ENCODE results near the gene MSH2. TPM values are rescaled to one million over a fixed set of nuclear protein-coding genes. Genes with fewer than 3 reads are reported as not detected.

Gene MSH2
- total and polyA plus RNA-seq, 2 of the 13 experiments (the other 11 are each of a cell fraction or from before 2014, with no cell fraction given), result 19.9 to 76.3 TPM

- TF ChIP-seq FOXK1 (CRISPR knock-in tag; IDR thresholded peaks at IDR 0.05; ENCODE audit: borderline replicate concordance, low read depth) (no peak), TBX2 (CRISPR knock-in tag; IDR thresholded peaks at IDR 0.05; ENCODE audit: borderline replicate concordance) (0 out of 2 replicates have a peak, but pooled peaks have one; percentile 28), ZSCAN30 (CRISPR knock-in tag; IDR thresholded peaks at IDR 0.05) (no peak), NFKBIZ (CRISPR knock-in tag; IDR thresholded peaks at IDR 0.05) (no peak), CREB3 (CRISPR knock-in tag; IDR thresholded peaks at IDR 0.05) (no peak), NR2F1 (CRISPR knock-in tag; IDR thresholded peaks at IDR 0.05) (0 out of 4 replicates have a peak, but pooled peaks of 1 of the 2 experiments have one; percentile 5), ATF5 (CRISPR knock-in tag; IDR thresholded peaks at IDR 0.05; ENCODE audit: low read depth) (no peak), ZNF605 (CRISPR knock-in tag; IDR thresholded peaks at IDR 0.05) (no peak), ZKSCAN5 (CRISPR knock-in tag; IDR thresholded peaks at IDR 0.05) (no peak), TEF (CRISPR knock-in tag; IDR thresholded peaks at IDR 0.05) (no peak), THAP7 (CRISPR knock-in tag; IDR thresholded peaks at IDR 0.05) (no peak), SNAI1 (CRISPR knock-in tag; IDR thresholded peaks at IDR 0.05; ENCODE audit: borderline replicate concordance) (no peak), RARA (CRISPR knock-in tag; IDR thresholded peaks at IDR 0.05) (peak; percentile 11; the same call in 1 of the 2 replicates), XRCC5 (optimal IDR thresholded peaks at IDR 0.05; ENCODE audit: low read length) (peak; percentile 30), ZNF230 (CRISPR knock-in tag; IDR thresholded peaks at IDR 0.05) (no peak), ZNF143 (CRISPR knock-in tag; IDR thresholded peaks at IDR 0.05) (no peak), SIX4 (CRISPR knock-in tag; IDR thresholded peaks at IDR 0.05) (no peak), CC2D1A (CRISPR knock-in tag; IDR thresholded peaks at IDR 0.05) (no peak), ZNF432 (CRISPR knock-in tag; IDR thresholded peaks at IDR 0.05; ENCODE audit: borderline replicate concordance) (no peak), MXD3 (CRISPR knock-in tag; IDR thresholded peaks at IDR 0.05) (no peak), ZBTB4 (CRISPR knock-in tag; IDR thresholded peaks at IDR 0.05; ENCODE audit: borderline replicate concordance) (no peak), TBX3 (IDR thresholded peaks at IDR 0.05; ENCODE audit: borderline replicate concordance) (no peak), ZNF275 (CRISPR knock-in tag; IDR thresholded peaks at IDR 0.05; ENCODE audit: borderline replicate concordance) (no peak)
These were observed 42.0 kb upstream of the MSH2 start (continued) for GRCh38 chr2:47360927-47361326.
